ENCODE results near the gene ARPC5L. TPM values are rescaled to one million over a fixed set of nuclear protein-coding genes. Genes with fewer than 3 reads are reported as not detected.

The ARPC5L gene
- total RNA-seq, 2 donors from 2014 or later = 14.5 to 21.8 TPM

DNA sequence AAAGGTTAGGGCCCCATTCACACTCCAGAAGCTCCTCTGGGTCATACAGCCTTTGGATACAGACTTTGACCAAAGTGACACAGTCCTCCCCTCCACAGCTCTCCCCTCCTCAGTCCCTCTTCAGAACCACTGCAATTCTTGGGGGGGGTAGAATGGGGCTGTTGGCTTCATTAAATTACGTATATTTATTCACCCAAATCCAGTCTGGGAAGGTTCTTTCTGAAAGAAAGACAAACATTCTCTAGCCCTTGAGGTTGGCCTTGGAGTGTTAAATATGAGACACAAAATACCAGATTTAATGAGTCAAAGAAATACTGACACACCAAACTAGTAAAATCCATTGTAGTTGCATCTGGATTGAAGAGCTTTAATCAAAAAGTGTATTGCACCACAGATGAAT is 16.1 kb downstream of the ARPC5L start:
- Histone ChIP-seq H3K36me3 (replicated peaks in 1 of 2; ENCODE audit: insufficient read depth in 1 of 2, low read depth in 2 of 2) (peaks cover 6 to 17% of the 10 kb centered on the region in 2 donors), H3K27ac (no peak overlapping the region), H3K4me1 (peaks cover 7% of the 10 kb centered on the region), H3K27me3 (no peaks in the 10 kb centered on the region), H3K9me3 (no peaks in the 10 kb centered on the region), H3K4me3 (no peak overlapping the region)
- no peak for DNase-seq
- no peak for ATAC-seq
- 67 to 71% methylated on average over 1 of the region's 1 CpG for WGBS, 2 donors
- TF ChIP-seq POLR2A (IDR thresholded peaks at IDR 0.05) = no peak
- TF ChIP-seq, protein P1, sequence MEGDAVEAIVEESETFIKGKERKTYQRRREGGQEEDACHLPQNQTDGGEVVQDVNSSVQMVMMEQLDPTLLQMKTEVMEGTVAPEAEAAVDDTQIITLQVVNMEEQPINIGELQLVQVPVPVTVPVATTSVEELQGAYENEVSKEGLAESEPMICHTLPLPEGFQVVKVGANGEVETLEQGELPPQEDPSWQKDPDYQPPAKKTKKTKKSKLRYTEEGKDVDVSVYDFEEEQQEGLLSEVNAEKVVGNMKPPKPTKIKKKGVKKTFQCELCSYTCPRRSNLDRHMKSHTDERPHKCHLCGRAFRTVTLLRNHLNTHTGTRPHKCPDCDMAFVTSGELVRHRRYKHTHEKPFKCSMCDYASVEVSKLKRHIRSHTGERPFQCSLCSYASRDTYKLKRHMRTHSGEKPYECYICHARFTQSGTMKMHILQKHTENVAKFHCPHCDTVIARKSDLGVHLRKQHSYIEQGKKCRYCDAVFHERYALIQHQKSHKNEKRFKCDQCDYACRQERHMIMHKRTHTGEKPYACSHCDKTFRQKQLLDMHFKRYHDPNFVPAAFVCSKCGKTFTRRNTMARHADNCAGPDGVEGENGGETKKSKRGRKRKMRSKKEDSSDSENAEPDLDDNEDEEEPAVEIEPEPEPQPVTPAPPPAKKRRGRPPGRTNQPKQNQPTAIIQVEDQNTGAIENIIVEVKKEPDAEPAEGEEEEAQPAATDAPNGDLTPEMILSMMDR (IDR thresholded peaks at IDR 0.05) = no peak
- intact Hi-C loops (cut with DNase I) = no loop called here

DNA sequence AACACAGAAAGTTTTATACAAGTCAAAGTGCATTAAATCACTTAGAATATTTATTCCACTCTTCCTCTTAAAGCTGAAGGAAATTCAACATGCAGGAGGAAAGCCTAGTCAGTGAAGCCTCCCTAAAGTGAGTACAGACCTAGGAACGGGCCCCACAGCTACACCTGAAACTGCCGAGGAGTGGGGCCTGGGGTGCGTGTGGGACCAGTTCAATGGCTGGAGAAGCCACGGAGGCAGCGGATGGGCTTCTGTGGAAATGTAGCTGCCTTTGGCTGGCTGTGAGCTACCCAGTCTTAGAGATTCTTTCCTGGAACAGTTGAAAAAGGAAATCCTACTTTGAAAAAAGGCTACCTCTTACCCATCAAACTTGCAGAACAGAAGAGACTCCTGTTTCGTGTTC is 16.6 kb downstream of the ARPC5L start:
- peaks cover 6 to 17% of the 10 kb centered on the region in 2 donors for H3K36me3 ChIP-seq (replicated peaks in 1 of 2; ENCODE audit: insufficient read depth in 1 of 2, low read depth in 2 of 2)
- intact Hi-C loops (cut with DNase I) = no loop called here
- H3K27ac ChIP-seq = no peak overlapping the region
- WGBS, 2 donors = 83 to 90% methylated on average over 6 of the region's 6 CpGs
- H3K4me3 ChIP-seq = no peak overlapping the region
- no peaks in the 10 kb centered on the region for H3K27me3 ChIP-seq
- peaks cover 2% of the 10 kb centered on the region for H3K4me1 ChIP-seq
- ATAC-seq (no peak), DNase-seq (no peak)
- TF ChIP-seq, protein P1 (IDR thresholded peaks at IDR 0.05) = no peak
- TF ChIP-seq POLR2A (IDR thresholded peaks at IDR 0.05) = no peak
- H3K9me3 ChIP-seq = no peaks in the 10 kb centered on the region

DNA sequence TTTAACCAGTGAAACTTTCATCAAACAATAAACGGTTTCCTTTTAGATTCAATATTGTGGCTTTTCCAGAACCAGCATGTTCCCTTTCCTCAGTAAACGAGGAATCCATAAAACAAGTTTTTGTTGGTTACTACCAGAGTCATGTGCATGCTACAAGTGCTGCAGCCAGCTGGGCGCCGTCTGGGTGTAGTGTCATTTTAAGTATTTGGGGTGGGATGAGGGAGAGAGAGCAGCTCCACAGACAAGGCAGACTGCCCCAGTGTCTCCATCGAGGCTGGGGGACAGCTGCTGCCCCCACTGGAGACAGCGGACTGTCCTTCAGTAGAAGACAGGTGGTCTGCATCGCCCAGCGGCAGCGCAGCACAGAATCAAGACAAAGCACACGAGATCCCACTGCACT is 17.3 kb downstream of the ARPC5L start:
- 71 to 80% methylated on average over 7 to 10 of the region's 10 CpGs for WGBS, 2 donors
- H3K36me3 ChIP-seq (replicated peaks in 1 of 2; ENCODE audit: insufficient read depth in 1 of 2, low read depth in 2 of 2) = peaks cover 6 to 17% of the 10 kb centered on the region in 2 donors
- H3K27ac ChIP-seq = no peak overlapping the region
- no peaks in the 10 kb centered on the region for H3K9me3 ChIP-seq
- no peak for DNase-seq
- H3K4me3 ChIP-seq = no peak overlapping the region
- no peak for ATAC-seq
- intact Hi-C loops (cut with DNase I) = no loop called here
- H3K4me1 ChIP-seq = no peaks in the 10 kb centered on the region
- TF ChIP-seq POLR2A (IDR thresholded peaks at IDR 0.05) = no peak
- TF ChIP-seq, protein P1 (IDR thresholded peaks at IDR 0.05) = no peak
- no peaks in the 10 kb centered on the region for H3K27me3 ChIP-seq

DNA sequence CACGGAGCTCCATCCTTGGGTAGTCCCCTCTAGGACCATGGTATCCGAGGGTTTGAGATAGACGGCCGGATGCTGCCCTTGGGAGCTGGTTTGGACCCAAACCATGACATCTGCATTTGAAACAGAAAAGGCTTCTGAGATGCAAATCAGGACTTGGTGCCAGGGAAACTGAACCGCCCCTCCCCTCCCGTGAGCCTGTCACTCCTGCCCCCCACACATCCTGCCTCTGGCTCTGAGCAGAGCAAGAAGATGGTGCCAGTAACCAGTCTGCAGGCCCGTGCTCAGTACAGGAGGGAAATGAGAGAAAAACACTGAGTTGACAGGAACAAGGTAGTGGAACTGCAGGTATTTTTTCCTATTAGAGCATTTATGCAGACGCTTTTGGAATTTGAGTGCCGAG is 18.6 kb downstream of the ARPC5L start:
- Histone ChIP-seq H3K27me3 (no peaks in the 10 kb centered on the region), H3K9me3 (no peaks in the 10 kb centered on the region), H3K4me3 (no peak overlapping the region), H3K27ac (no peak overlapping the region), H3K4me1 (no peaks in the 10 kb centered on the region), H3K36me3 (replicated peaks in 1 of 2; ENCODE audit: insufficient read depth in 1 of 2, low read depth in 2 of 2) (peaks cover 6 to 15% of the 10 kb centered on the region in 2 donors)
- DNase-seq (no peak), ATAC-seq (no peak)
- TF ChIP-seq, protein P1 (IDR thresholded peaks at IDR 0.05) = no peak
- no peak for TF ChIP-seq POLR2A (IDR thresholded peaks at IDR 0.05)
- intact Hi-C loops (cut with DNase I) = no loop called here
- 68 to 75% methylated on average over 6 to 9 of the region's 9 CpGs for WGBS, 2 donors

DNA sequence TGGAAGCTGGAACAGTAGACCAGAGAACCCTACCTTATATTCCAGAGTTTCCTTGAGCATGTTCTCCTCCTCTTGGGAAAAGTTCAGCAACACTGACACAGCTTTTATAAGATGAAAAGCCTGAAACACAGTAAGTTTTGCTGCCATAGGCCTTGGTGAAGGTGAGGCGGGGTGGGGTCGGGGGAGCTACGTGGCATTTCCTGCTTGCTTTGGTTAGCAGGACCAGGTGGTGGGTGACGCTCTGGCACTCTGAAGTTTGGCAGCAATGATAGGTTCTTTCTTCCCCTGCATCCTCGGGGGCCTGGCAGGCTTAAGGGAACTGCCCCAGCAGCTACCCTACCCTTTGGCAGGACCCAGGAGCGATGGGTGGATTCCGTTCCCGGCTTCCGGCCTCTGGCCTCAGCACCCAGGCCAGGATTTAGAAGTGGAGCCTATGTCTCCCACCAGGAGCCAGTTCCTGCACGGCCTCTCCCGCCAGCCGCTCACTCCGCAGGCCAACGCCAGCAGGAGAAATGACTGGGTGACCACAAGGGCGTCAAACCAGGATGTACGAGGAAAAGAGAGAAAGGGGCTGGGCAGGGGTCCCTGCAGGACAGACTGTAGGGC is 19.3 kb downstream of the ARPC5L start:
- Histone ChIP-seq H3K9me3 (no peaks in the 10 kb centered on the region), H3K27ac (no peak overlapping the region), H3K36me3 (replicated peaks in 1 of 2; ENCODE audit: insufficient read depth in 1 of 2, low read depth in 2 of 2) (peaks cover 6 to 16% of the 10 kb centered on the region in 2 donors), H3K27me3 (no peaks in the 10 kb centered on the region), H3K4me3 (no peak overlapping the region), H3K4me1 (no peaks in the 10 kb centered on the region)
- 92 to 99% methylated on average over 11 to 15 of the region's 16 CpGs for WGBS, 2 donors
- DNase-seq (no peak), ATAC-seq (no peak)
- intact Hi-C loops (cut with DNase I) = no loop called here
- no peak for TF ChIP-seq POLR2A (IDR thresholded peaks at IDR 0.05)
- TF ChIP-seq, protein P1 (IDR thresholded peaks at IDR 0.05) = no peak
